ENCODE measurements around the gene ADPRHL1. TPM values are rescaled to one million over a fixed set of nuclear protein-coding genes. Genes with fewer than 3 reads are reported as not detected.

The ADPRHL1 gene
- total RNA-seq, 1 donor from 2014 or later = 3.1 TPM

GRCh38 chr13:113475911-113476310 is 22.6 kb upstream of the ADPRHL1 start:
- Mint-ChIP-seq H3K9me3 (ENCODE audit: unreplicated experiment) (no peaks in the 10 kb centered on the region), H3K4me3 (ENCODE audit: unreplicated experiment) (no peak overlapping the region), H3K4me1 (ENCODE audit: low read depth, unreplicated experiment) (no peaks in the 10 kb centered on the region), H3K27me3 (ENCODE audit: low read depth, unreplicated experiment) (no peaks in the 10 kb centered on the region), H3K36me3 (ENCODE audit: low read depth, unreplicated experiment) (peaks cover 20% of the 10 kb centered on the region), H3K27ac (ENCODE audit: unreplicated experiment) (no peak overlapping the region)
- TF ChIP-seq CTCF (IDR thresholded peaks at IDR 0.05; ENCODE audit: insufficient read depth, low read depth, low read length) = no peak
- no peak for TF ChIP-seq EZH2 (IDR thresholded peaks at IDR 0.05; ENCODE audit: insufficient read depth, low read length)
- H4K20me1 ChIP-seq (ENCODE audit: insufficient read depth, low read length) = peaks cover 7% of the 10 kb centered on the region
- no peak overlapping the region for H3K9ac ChIP-seq (ENCODE audit: low read length)
- H3K27ac ChIP-seq (ENCODE audit: low read depth, low read length) = no peak overlapping the region
- H3K27me3 ChIP-seq (ENCODE audit: insufficient read depth, low read length) = no peaks in the 10 kb centered on the region
- peaks cover 4% of the 10 kb centered on the region for H3K79me2 ChIP-seq (ENCODE audit: insufficient read depth, low read length)
- no peak overlapping the region for H3K4me2 ChIP-seq (ENCODE audit: low read length)
- no peak for FAIRE-seq
- H2AFZ ChIP-seq (ENCODE audit: low read depth, low read length) = no peak overlapping the region
- H3K4me3 ChIP-seq (ENCODE audit: insufficient read depth, low read depth, low read length) = no peak overlapping the region
- H3K36me3 ChIP-seq (ENCODE audit: insufficient read depth, low read length) = peaks cover 25% of the 10 kb centered on the region
- H3K9me3 ChIP-seq (ENCODE audit: insufficient read depth, low read depth, low read length) = no peaks in the 10 kb centered on the region
- DNase-seq (ENCODE audit: low read depth) = no peak
- no peaks in the 10 kb centered on the region for H3K4me1 ChIP-seq (ENCODE audit: insufficient read depth, low read length)

DNA sequence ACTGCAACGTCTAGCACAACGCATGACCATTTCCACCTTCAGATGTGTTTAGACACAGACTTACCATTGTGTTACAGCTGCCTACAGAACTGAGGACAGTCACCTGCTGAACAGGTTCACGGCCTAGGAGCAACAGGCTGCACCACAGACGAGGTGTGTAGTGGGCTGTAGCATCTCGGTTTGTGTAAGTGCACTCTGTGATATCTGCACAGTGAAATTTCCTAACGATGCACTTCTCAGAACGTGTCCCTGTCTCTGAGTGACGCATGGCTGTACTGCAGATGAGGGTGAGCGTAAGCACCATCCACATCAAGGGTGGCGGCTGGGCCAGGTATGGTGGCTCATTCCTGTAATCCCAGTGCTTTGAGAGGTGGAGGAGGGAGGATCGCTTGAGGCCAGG is 22.0 kb upstream of the ADPRHL1 start:
- peaks cover 3% of the 10 kb centered on the region for H3K79me2 ChIP-seq (ENCODE audit: insufficient read depth, low read length)
- no peaks in the 10 kb centered on the region for H3K27me3 ChIP-seq (ENCODE audit: insufficient read depth, low read length)
- peaks cover 23% of the 10 kb centered on the region for H3K36me3 Mint-ChIP-seq (ENCODE audit: low read depth, unreplicated experiment)
- no peak for FAIRE-seq
- no peaks in the 10 kb centered on the region for H3K9me3 ChIP-seq (ENCODE audit: insufficient read depth, low read depth, low read length)
- H4K20me1 ChIP-seq (ENCODE audit: insufficient read depth, low read length) = peaks cover 12% of the 10 kb centered on the region
- no peaks in the 10 kb centered on the region for H3K9me3 Mint-ChIP-seq (ENCODE audit: unreplicated experiment)
- no peak overlapping the region for H3K4me3 ChIP-seq (ENCODE audit: insufficient read depth, low read depth, low read length)
- TF ChIP-seq CTCF (IDR thresholded peaks at IDR 0.05; ENCODE audit: insufficient read depth, low read depth, low read length) = no peak
- no peak for TF ChIP-seq EZH2 (IDR thresholded peaks at IDR 0.05; ENCODE audit: insufficient read depth, low read length)
- H3K36me3 ChIP-seq (ENCODE audit: insufficient read depth, low read length) = peaks cover 25% of the 10 kb centered on the region
- no peak overlapping the region for H3K4me3 Mint-ChIP-seq (ENCODE audit: unreplicated experiment)
- H3K4me1 ChIP-seq (ENCODE audit: insufficient read depth, low read length) = no peaks in the 10 kb centered on the region
- H2AFZ ChIP-seq (ENCODE audit: low read depth, low read length) = no peak overlapping the region
- no peak for DNase-seq (ENCODE audit: low read depth)
- H3K9ac ChIP-seq (ENCODE audit: low read length) = no peak overlapping the region
- no peak overlapping the region for H3K27ac Mint-ChIP-seq (ENCODE audit: unreplicated experiment)
- H3K4me1 Mint-ChIP-seq (ENCODE audit: low read depth, unreplicated experiment) = no peaks in the 10 kb centered on the region
- no peak overlapping the region for H3K27ac ChIP-seq (ENCODE audit: low read depth, low read length)
- no peaks in the 10 kb centered on the region for H3K27me3 Mint-ChIP-seq (ENCODE audit: low read depth, unreplicated experiment)
- H3K4me2 ChIP-seq (ENCODE audit: low read length) = no peak overlapping the region

DNA sequence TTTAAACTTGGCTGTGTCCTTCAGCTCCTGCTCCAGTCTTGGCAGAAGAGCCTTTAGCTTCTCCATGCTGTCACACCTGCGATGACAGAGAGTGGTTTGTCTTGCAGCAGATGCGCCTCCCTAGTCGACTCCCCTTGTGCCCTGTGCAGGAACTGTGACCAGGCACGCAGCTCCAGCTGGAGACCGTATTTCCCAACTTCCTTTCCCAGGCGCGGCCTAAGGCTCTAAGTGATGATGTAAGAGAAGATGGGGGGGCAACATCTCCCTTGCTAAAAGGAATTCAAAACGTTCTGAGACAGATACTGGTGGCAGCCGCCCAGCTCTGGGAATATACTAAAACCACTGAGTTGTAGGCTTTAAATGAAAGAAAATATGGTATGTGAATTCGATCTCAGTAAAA is 20.9 kb upstream of the ADPRHL1 start:
- H3K27ac Mint-ChIP-seq (ENCODE audit: unreplicated experiment) = no peak overlapping the region
- H3K9ac ChIP-seq (ENCODE audit: low read length) = no peak overlapping the region
- no peak overlapping the region for H3K4me3 Mint-ChIP-seq (ENCODE audit: unreplicated experiment)
- no peak overlapping the region for H3K4me3 ChIP-seq (ENCODE audit: insufficient read depth, low read depth, low read length)
- H3K27ac ChIP-seq (ENCODE audit: low read depth, low read length) = no peak overlapping the region
- peaks cover 20% of the 10 kb centered on the region for H3K36me3 Mint-ChIP-seq (ENCODE audit: low read depth, unreplicated experiment)
- DNase-seq (ENCODE audit: low read depth) (no peak), FAIRE-seq (no peak)
- H3K4me2 ChIP-seq (ENCODE audit: low read length) = no peak overlapping the region
- H3K27me3 Mint-ChIP-seq (ENCODE audit: low read depth, unreplicated experiment) = no peaks in the 10 kb centered on the region
- peaks cover 7% of the 10 kb centered on the region for H3K79me2 ChIP-seq (ENCODE audit: insufficient read depth, low read length)
- no peaks in the 10 kb centered on the region for H3K27me3 ChIP-seq (ENCODE audit: insufficient read depth, low read length)
- H3K9me3 ChIP-seq (ENCODE audit: insufficient read depth, low read depth, low read length) = no peaks in the 10 kb centered on the region
- no peak overlapping the region for H2AFZ ChIP-seq (ENCODE audit: low read depth, low read length)
- peaks cover 17% of the 10 kb centered on the region for H3K36me3 ChIP-seq (ENCODE audit: insufficient read depth, low read length)
- TF ChIP-seq EZH2 (IDR thresholded peaks at IDR 0.05; ENCODE audit: insufficient read depth, low read length) (no peak), CTCF (IDR thresholded peaks at IDR 0.05; ENCODE audit: insufficient read depth, low read depth, low read length) (no peak)
- H3K4me1 Mint-ChIP-seq (ENCODE audit: low read depth, unreplicated experiment) = no peaks in the 10 kb centered on the region
- H3K4me1 ChIP-seq (ENCODE audit: insufficient read depth, low read length) = no peaks in the 10 kb centered on the region
- H4K20me1 ChIP-seq (ENCODE audit: insufficient read depth, low read length) = peaks cover 21% of the 10 kb centered on the region
- no peaks in the 10 kb centered on the region for H3K9me3 Mint-ChIP-seq (ENCODE audit: unreplicated experiment)
